Esophagus muscularis mucosa (tissue), 3 donors: Measurements from ENCODE around the gene BCAR1.

Experiments used
- CTCF ChIP-seq, 3 experiments: fragments of 200-600 bp in 2 of 3; fragments of 450-650 bp in 1 of 3; sonication (generic) in 2 of 3; IDR thresholded peaks; one replicate each; pipeline ENCODE4 v1.5.1; 2017 to 2019; ENCODE audit warnings: antibody characterized with exemption in 3 of 3, mild to moderate bottlenecking in 2 of 3, moderate library complexity in 1 of 3
- POLR2A ChIP-seq: fragments of 450-650 bp; IDR thresholded peaks from one replicate; pipeline ENCODE4 v1.6.1; 2017; ENCODE audit warnings: antibody characterized with exemption, moderate library complexity, mild to moderate bottlenecking, low read depth

GRCh38 chr16:75248142-75248535 lies 3.3 kb downstream of the BCAR1 start:
- TF ChIP-seq CTCF (IDR thresholded peaks at IDR 0.05) (no peak), POLR2A (no peak)
